Fibroblast of lung (primary cell): ENCODE measurements around the gene SLC36A3. TPM values are rescaled to one million over a fixed set of nuclear protein-coding genes. Genes with fewer than 3 reads are reported as not detected.

Experiments used
- DNase-seq, 2 donors: peaks; one replicate each; pipeline versions ENCODE4 v3.0.0 to v3.0.0-alpha.2; 2010; ENCODE audit warnings: low read depth in 2 of 2
- H2AFZ ChIP-seq: 2 replicates; pipeline ENCODE4 v1.5.1; 2012; ENCODE audit warnings: low read length, control low read depth, inconsistent platforms
- H3K27ac ChIP-seq: 2 replicates; pipeline ENCODE4 v1.5.1; 2011; ENCODE audit warnings: low read length, control low read depth; ENCODE audit not compliant: insufficient read depth
- H3K27me3 ChIP-seq: 2 replicates; pipeline ENCODE4 v1.5.1; 2011; ENCODE audit warnings: mild to moderate bottlenecking, low read length; ENCODE audit not compliant: control insufficient read depth, insufficient read depth
- H3K36me3 ChIP-seq: 2 replicates; pipeline ENCODE4 v1.5.1; 2011; ENCODE audit warnings: low read length; ENCODE audit not compliant: control insufficient read depth, insufficient read depth
- H3K4me1 ChIP-seq: 2 replicates; pipeline ENCODE4 v1.5.1; 2011; ENCODE audit warnings: low read length; ENCODE audit not compliant: control insufficient read depth, insufficient read depth; ENCODE audit errors: extremely low read depth
- H3K4me2 ChIP-seq: 2 replicates; pipeline ENCODE4 v1.5.1; 2011; ENCODE audit warnings: low read length, control low read depth; ENCODE audit not compliant: insufficient read depth; ENCODE audit errors: extremely low read depth
- H3K4me3 ChIP-seq, 4 experiments: fragments of 200-600 bp in 1 of 4; sonication (generic) in 1 of 4; replicated peaks in 1 of 4; 2 replicates each; pipeline ENCODE4 v1.5.1; 2011 to 2016; ENCODE audit warnings: low read length in 4 of 4, low read depth in 3 of 4, mild to moderate bottlenecking in 3 of 4, control low read depth in 2 of 4, inconsistent platforms in 1 of 4, mixed read lengths in 1 of 4; ENCODE audit not compliant: insufficient read depth in 1 of 4; ENCODE audit errors: control extremely low read depth in 1 of 4
- H3K79me2 ChIP-seq: 2 replicates; pipeline ENCODE4 v1.5.1; 2012; ENCODE audit warnings: mild to moderate bottlenecking, low read length, inconsistent platforms; ENCODE audit not compliant: control insufficient read depth, insufficient read depth
- H3K9ac ChIP-seq: 2 replicates; pipeline ENCODE4 v1.5.1; 2011; ENCODE audit warnings: mild to moderate bottlenecking, low read length, control low read depth; ENCODE audit not compliant: insufficient read depth
- H3K9me3 ChIP-seq: 2 replicates; pipeline ENCODE4 v1.5.1; 2012; ENCODE audit warnings: low read depth, low read length; ENCODE audit not compliant: control insufficient read depth, insufficient read depth
- H4K20me1 ChIP-seq: 2 replicates; pipeline ENCODE4 v1.5.1; 2011; ENCODE audit warnings: low read length; ENCODE audit not compliant: control insufficient read depth, insufficient read depth; ENCODE audit errors: extremely low read depth
- CTCF ChIP-seq, 2 donors: IDR thresholded peaks in 1 of 2; conservative IDR thresholded peaks in 1 of 2; 1 replicate in 1 of 2; 2 replicates in 1 of 2; pipeline ENCODE4 v1.5.1; 2011 to 2012; ENCODE audit warnings: low read length in 2 of 2, control low read depth in 1 of 2, inconsistent platforms in 1 of 2, low read depth in 1 of 2, mild to moderate bottlenecking in 1 of 2
- EZH2 ChIP-seq: IDR thresholded peaks from 2 replicates; pipeline ENCODE4 v1.5.1; 2012; ENCODE audit warnings: low read length, control low read depth, mild to moderate bottlenecking; ENCODE audit errors: missing control alignments
- polyA plus RNA-seq, 2 donors: library from polyadenylated mRNA; depleted of rRNA in 1 of 2; stranded (reverse) in 1 of 2; unstranded in 1 of 2; fragments of >200 nt; gene quantifications; 2 replicates each; pipeline ENCODE4 v1.2.1, GENCODE V29; 2011 to 2012; ENCODE audit warnings: missing spikeins in 1 of 2
- total RNA-seq: library from RNA; depleted of rRNA; stranded (reverse); fragments of >200 nt; gene quantifications from 2 replicates; pipeline ENCODE4 v1.2.1, GENCODE V29; 2014

Gene SLC36A3
- total and polyA plus RNA-seq, 2 donors (not counting 1 experiment from before 2014, with no cell fraction given), result not detected

GRCh38 chr5:151288180-151288579 is 15.4 kb downstream of the SLC36A3 start:
- no peak overlapping the region for H3K27ac ChIP-seq
- H3K4me1 ChIP-seq, result no peaks in the 10 kb centered on the region
- H3K79me2 ChIP-seq, result no peaks in the 10 kb centered on the region
- no peak overlapping the region for H3K9ac ChIP-seq
- no peak overlapping the region for H2AFZ ChIP-seq
- TF ChIP-seq EZH2 (no peak), CTCF (conservative IDR thresholded peaks at IDR 0.05 in 1 of 2, IDR thresholded peaks at IDR 0.05 in 1 of 2; ENCODE audit: low read depth in 1 of 2, low read length in 2 of 2) (no peak)
- peaks cover 3% of the 10 kb centered on the region for H3K27me3 ChIP-seq
- no peak for DNase-seq
- H3K9me3 ChIP-seq, result no peaks in the 10 kb centered on the region
- H3K4me2 ChIP-seq, result no peak overlapping the region
- no peaks in the 10 kb centered on the region for H4K20me1 ChIP-seq
- H3K36me3 ChIP-seq, result no peaks in the 10 kb centered on the region
- H3K4me3 ChIP-seq, result no peak overlapping the region

- Histone ChIP-seq H3K27ac (no peak overlapping the region), H4K20me1 (no peaks in the 10 kb centered on the region), H3K4me3 (no peak overlapping the region), H2AFZ (no peak overlapping the region), H3K9ac (no peak overlapping the region), H3K36me3 (no peaks in the 10 kb centered on the region), H3K4me2 (no peak overlapping the region), H3K27me3 (peaks cover 3% of the 10 kb centered on the region), H3K9me3 (no peaks in the 10 kb centered on the region), H3K79me2 (no peaks in the 10 kb centered on the region), H3K4me1 (no peaks in the 10 kb centered on the region)
- no peak for DNase-seq
- TF ChIP-seq EZH2 (no peak), CTCF (conservative IDR thresholded peaks at IDR 0.05 in 1 of 2, IDR thresholded peaks at IDR 0.05 in 1 of 2; ENCODE audit: low read depth in 1 of 2, low read length in 2 of 2) (no peak)
Observed at GRCh38 chr5:151286246-151286645, 17.3 kb downstream of the SLC36A3 start.

GRCh38 chr5:151285683-151286082 is 17.9 kb downstream of the SLC36A3 start:
- H3K4me1 ChIP-seq, result no peaks in the 10 kb centered on the region
- H3K9me3 ChIP-seq, result no peaks in the 10 kb centered on the region
- TF ChIP-seq CTCF (conservative IDR thresholded peaks at IDR 0.05 in 1 of 2, IDR thresholded peaks at IDR 0.05 in 1 of 2; ENCODE audit: low read depth in 1 of 2, low read length in 2 of 2) (no peak), EZH2 (no peak)
- no peak overlapping the region for H3K9ac ChIP-seq
- no peak overlapping the region for H3K4me2 ChIP-seq
- no peak overlapping the region for H3K4me3 ChIP-seq
- no peaks in the 10 kb centered on the region for H3K36me3 ChIP-seq
- H3K79me2 ChIP-seq, result no peaks in the 10 kb centered on the region
- DNase-seq, result no peak
- peaks cover 3% of the 10 kb centered on the region for H3K27me3 ChIP-seq
- no peak overlapping the region for H2AFZ ChIP-seq
- no peaks in the 10 kb centered on the region for H4K20me1 ChIP-seq
- no peak overlapping the region for H3K27ac ChIP-seq
